Adipocyte (in vitro differentiated cells): ENCODE data around the gene LRIT1.

ENCODE experiments used
- DNase-seq: peaks from one replicate; pipeline ENCODE4 v3.0.0-alpha.2; 2015; ENCODE audit warnings: low read depth
- H3K27me3 ChIP-seq: replicated peaks from 2 replicates; pipeline ENCODE4 v1.7.0; 2013; ENCODE audit warnings: mild to moderate bottlenecking, low read length, moderate library complexity; ENCODE audit not compliant: control insufficient read depth, insufficient read depth
- H3K36me3 ChIP-seq: 2 replicates; pipeline ENCODE4 v1.7.0; 2013; ENCODE audit warnings: low read length, mild to moderate bottlenecking, moderate library complexity; ENCODE audit not compliant: control insufficient read depth, insufficient read depth, severe bottlenecking
- H3K4me1 ChIP-seq: 2 replicates; pipeline ENCODE4 v1.7.0; 2013; ENCODE audit warnings: mild to moderate bottlenecking, low read length, moderate library complexity; ENCODE audit not compliant: control insufficient read depth, insufficient read depth
- H3K4me3 ChIP-seq: 2 replicates; pipeline ENCODE4 v1.7.0; 2013; ENCODE audit warnings: mild to moderate bottlenecking, low read length, moderate library complexity
- H3K9ac ChIP-seq: 2 replicates; pipeline ENCODE4 v1.7.0; 2013; ENCODE audit warnings: mild to moderate bottlenecking, low read length, moderate library complexity
- H3K9me3 ChIP-seq: 2 replicates; pipeline ENCODE4 v1.7.0; 2013; ENCODE audit warnings: mild to moderate bottlenecking, low read length, moderate library complexity; ENCODE audit not compliant: control insufficient read depth

LRIT1 gene

GRCh38 chr10:84196941-84197340 is 44.4 kb downstream of the LRIT1 start:
- no peak for DNase-seq
- H3K4me1 ChIP-seq = no peaks in the 10 kb centered on the region
- peaks cover 71% of the 10 kb centered on the region for H3K27me3 ChIP-seq
- H3K4me3 ChIP-seq = no peak overlapping the region
- H3K9ac ChIP-seq = no peak overlapping the region
- no peaks in the 10 kb centered on the region for H3K9me3 ChIP-seq
- no peaks in the 10 kb centered on the region for H3K36me3 ChIP-seq

- H3K36me3 ChIP-seq = no peaks in the 10 kb centered on the region
- no peak for DNase-seq
- peaks cover 72% of the 10 kb centered on the region for H3K27me3 ChIP-seq
- H3K4me3 ChIP-seq = no peak overlapping the region
- no peaks in the 10 kb centered on the region for H3K4me1 ChIP-seq
- no peaks in the 10 kb centered on the region for H3K9me3 ChIP-seq
- no peak overlapping the region for H3K9ac ChIP-seq
Observed at GRCh38 chr10:84196083-84196482, 45.3 kb downstream of the LRIT1 start.

- H3K36me3 ChIP-seq = no peaks in the 10 kb centered on the region
- H3K4me3 ChIP-seq = peak overlapping the region; percentile 68
- H3K9me3 ChIP-seq = no peaks in the 10 kb centered on the region
- DNase-seq = no peak
- no peak overlapping the region for H3K9ac ChIP-seq
- no peaks in the 10 kb centered on the region for H3K4me1 ChIP-seq
- peaks cover 72% of the 10 kb centered on the region for H3K27me3 ChIP-seq
Observed at GRCh38 chr10:84195044-84195830, 46.1 kb downstream of the LRIT1 start.

GRCh38 chr10:84194424-84195043 is 46.8 kb downstream of the LRIT1 start, which contains the start of gene CDHR1:
Gene CDHR1 (plus strand): TSS chr10:84194537. CDS start chr10:84194761, 224 bp downstream.
- no peaks in the 10 kb centered on the region for H3K9me3 ChIP-seq
- peaks cover 71% of the 10 kb centered on the region for H3K27me3 ChIP-seq
- peak; percentile 15 for DNase-seq
- peak within 1 kb of the TSS; percentile 68 for H3K4me3 ChIP-seq
- H3K36me3 ChIP-seq = no peaks in the 10 kb centered on the region
- H3K9ac ChIP-seq = no peak within 1 kb of the TSS
- H3K4me1 ChIP-seq = no peaks in the 10 kb centered on the region

- peaks cover 75% of the 10 kb centered on the region for H3K27me3 ChIP-seq
- no peak for DNase-seq
- no peaks in the 10 kb centered on the region for H3K36me3 ChIP-seq
- no peaks in the 10 kb centered on the region for H3K4me1 ChIP-seq
- H3K9me3 ChIP-seq = no peaks in the 10 kb centered on the region
- H3K4me3 ChIP-seq = peak overlapping the region; percentile 68
- no peak overlapping the region for H3K9ac ChIP-seq
Observed at GRCh38 chr10:84193846-84194423, 47.4 kb downstream of the LRIT1 start.

- H3K9ac ChIP-seq = no peak overlapping the region
- no peaks in the 10 kb centered on the region for H3K4me1 ChIP-seq
- no peak for DNase-seq
- no peak overlapping the region for H3K4me3 ChIP-seq
- H3K27me3 ChIP-seq = peaks cover 80% of the 10 kb centered on the region
- no peaks in the 10 kb centered on the region for H3K36me3 ChIP-seq
- no peaks in the 10 kb centered on the region for H3K9me3 ChIP-seq
Observed at GRCh38 chr10:84193327-84193726, 48.0 kb downstream of the LRIT1 start.

- Histone ChIP-seq H3K36me3 (no peaks in the 10 kb centered on the region), H3K9ac (no peak overlapping the region), H3K9me3 (no peaks in the 10 kb centered on the region), H3K27me3 (peaks cover 71% of the 10 kb centered on the region), H3K4me3 (no peak overlapping the region), H3K4me1 (no peaks in the 10 kb centered on the region)
- no peak for DNase-seq
Observed at GRCh38 chr10:84191106-84191505, 50.2 kb downstream of the LRIT1 start.

GRCh38 chr10:84190621-84191020 is 50.7 kb downstream of the LRIT1 start:
- Histone ChIP-seq H3K9me3 (no peaks in the 10 kb centered on the region), H3K27me3 (peaks cover 69% of the 10 kb centered on the region), H3K36me3 (no peaks in the 10 kb centered on the region), H3K4me3 (no peak overlapping the region), H3K9ac (no peak overlapping the region), H3K4me1 (no peaks in the 10 kb centered on the region)
- DNase-seq = no peak

GRCh38 chr10:84188815-84189214 is 52.5 kb downstream of the LRIT1 start:
- no peaks in the 10 kb centered on the region for H3K4me1 ChIP-seq
- H3K9ac ChIP-seq = no peak overlapping the region
- DNase-seq = no peak
- H3K9me3 ChIP-seq = no peaks in the 10 kb centered on the region
- H3K36me3 ChIP-seq = no peaks in the 10 kb centered on the region
- H3K4me3 ChIP-seq = no peak overlapping the region
- peaks cover 65% of the 10 kb centered on the region for H3K27me3 ChIP-seq

- Histone ChIP-seq H3K36me3 (no peaks in the 10 kb centered on the region), H3K4me3 (no peak overlapping the region), H3K9me3 (no peaks in the 10 kb centered on the region), H3K9ac (no peak overlapping the region), H3K27me3 (peaks cover 50% of the 10 kb centered on the region), H3K4me1 (no peaks in the 10 kb centered on the region)
- no peak for DNase-seq
Observed at GRCh38 chr10:84185526-84186175, 55.7 kb downstream of the LRIT1 start.

- Histone ChIP-seq H3K36me3 (no peaks in the 10 kb centered on the region), H3K4me3 (no peak overlapping the region)
- no peak for DNase-seq
Observed at GRCh38 chr10:84184517-84184916, 56.8 kb downstream of the LRIT1 start.

More at GRCh38 chr10:84184517-84184916, 56.8 kb downstream of the LRIT1 start:
- no peaks in the 10 kb centered on the region for H3K4me1 ChIP-seq
- H3K27me3 ChIP-seq = peaks cover 45% of the 10 kb centered on the region
- H3K9me3 ChIP-seq = no peaks in the 10 kb centered on the region
- H3K9ac ChIP-seq = no peak overlapping the region
